ENCODE measurements around the gene ANTXR1. TPM values are rescaled to one million over a fixed set of nuclear protein-coding genes. Genes with fewer than 3 reads are reported as not detected.

The ANTXR1 gene
- total RNA-seq, 2 donors from 2014 or later = 48.3 to 54.5 TPM

DNA sequence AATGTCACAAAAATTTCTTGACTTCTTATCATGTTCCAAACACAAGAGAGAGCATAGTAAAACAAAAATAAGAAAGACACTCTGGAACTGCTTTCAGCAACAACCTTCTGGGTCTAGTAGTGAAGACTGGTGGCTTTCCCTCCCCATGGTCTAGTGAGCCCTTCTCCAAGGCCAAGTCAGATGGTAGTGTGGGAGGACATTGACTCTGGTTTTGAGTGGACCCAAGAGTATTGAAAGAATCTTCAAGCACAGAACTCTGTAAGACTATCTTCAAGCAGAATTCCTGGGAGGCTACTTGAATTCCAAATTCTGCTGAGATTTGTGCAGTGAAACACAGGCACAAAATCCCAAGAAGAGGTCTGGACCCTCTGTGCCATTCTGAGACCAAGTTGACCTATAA is 21.1 kb downstream of the ANTXR1 start:
- H3K27me3 ChIP-seq (ENCODE audit: control insufficient read depth, insufficient read depth, low read length, poor library complexity, severe bottlenecking) = no peaks in the 10 kb centered on the region
- TF ChIP-seq, protein P1, sequence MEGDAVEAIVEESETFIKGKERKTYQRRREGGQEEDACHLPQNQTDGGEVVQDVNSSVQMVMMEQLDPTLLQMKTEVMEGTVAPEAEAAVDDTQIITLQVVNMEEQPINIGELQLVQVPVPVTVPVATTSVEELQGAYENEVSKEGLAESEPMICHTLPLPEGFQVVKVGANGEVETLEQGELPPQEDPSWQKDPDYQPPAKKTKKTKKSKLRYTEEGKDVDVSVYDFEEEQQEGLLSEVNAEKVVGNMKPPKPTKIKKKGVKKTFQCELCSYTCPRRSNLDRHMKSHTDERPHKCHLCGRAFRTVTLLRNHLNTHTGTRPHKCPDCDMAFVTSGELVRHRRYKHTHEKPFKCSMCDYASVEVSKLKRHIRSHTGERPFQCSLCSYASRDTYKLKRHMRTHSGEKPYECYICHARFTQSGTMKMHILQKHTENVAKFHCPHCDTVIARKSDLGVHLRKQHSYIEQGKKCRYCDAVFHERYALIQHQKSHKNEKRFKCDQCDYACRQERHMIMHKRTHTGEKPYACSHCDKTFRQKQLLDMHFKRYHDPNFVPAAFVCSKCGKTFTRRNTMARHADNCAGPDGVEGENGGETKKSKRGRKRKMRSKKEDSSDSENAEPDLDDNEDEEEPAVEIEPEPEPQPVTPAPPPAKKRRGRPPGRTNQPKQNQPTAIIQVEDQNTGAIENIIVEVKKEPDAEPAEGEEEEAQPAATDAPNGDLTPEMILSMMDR (conservative IDR thresholded peaks at IDR 0.05) = no peak
- H3K27me3 Mint-ChIP-seq (ENCODE audit: insufficient read depth) = no peaks in the 10 kb centered on the region
- H3K9me3 Mint-ChIP-seq = no peaks in the 10 kb centered on the region
- no peak overlapping the region for H3K27ac Mint-ChIP-seq
- no peaks in the 10 kb centered on the region for H3K9me3 ChIP-seq (ENCODE audit: control insufficient read depth, low read length)
- no peak overlapping the region for H3K27ac ChIP-seq (ENCODE audit: low read depth, low read length)
- no peak overlapping the region for H3K4me3 ChIP-seq (ENCODE audit: low read length)
- H3K4me1 Mint-ChIP-seq = peaks cover 21% of the 10 kb centered on the region
- no peaks in the 10 kb centered on the region for H3K36me3 ChIP-seq (ENCODE audit: control insufficient read depth, insufficient read depth, low read length)
- no peak for DNase-seq
- H3K36me3 Mint-ChIP-seq (ENCODE audit: low read depth) = no peaks in the 10 kb centered on the region
- H3K9ac ChIP-seq (ENCODE audit: extremely low read depth, low read length, poor library complexity, severe bottlenecking) = no peak overlapping the region
- H3K4me3 Mint-ChIP-seq = no peak overlapping the region
- H3K4me1 ChIP-seq (ENCODE audit: control insufficient read depth, insufficient read depth, low read length) = peaks cover 2% of the 10 kb centered on the region

DNA sequence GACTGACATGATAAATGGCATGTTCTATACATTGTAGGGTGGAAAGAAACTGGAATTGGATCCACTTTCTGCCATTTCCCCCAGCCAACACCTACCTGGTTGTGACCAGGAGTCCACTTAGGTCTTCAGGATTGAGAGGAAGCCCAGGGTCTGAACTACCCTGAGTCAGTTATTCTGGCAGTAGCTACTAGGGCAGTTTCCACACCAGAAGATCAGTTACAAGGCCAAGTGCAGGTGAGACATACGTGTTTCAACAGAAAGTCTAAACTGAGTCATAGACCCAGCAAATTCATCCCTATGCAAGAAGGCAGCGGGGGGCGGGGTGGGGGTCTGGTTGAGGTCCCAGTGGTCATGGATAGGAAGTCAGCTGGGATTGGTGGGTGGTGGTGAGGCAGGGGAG is 21.9 kb downstream of the ANTXR1 start:
- no peak overlapping the region for H3K4me3 Mint-ChIP-seq
- TF ChIP-seq, protein P1 (conservative IDR thresholded peaks at IDR 0.05) = no peak
- no peaks in the 10 kb centered on the region for H3K27me3 Mint-ChIP-seq (ENCODE audit: insufficient read depth)
- Histone ChIP-seq H3K27me3 (ENCODE audit: control insufficient read depth, insufficient read depth, low read length, poor library complexity, severe bottlenecking) (no peaks in the 10 kb centered on the region), H3K9me3 (ENCODE audit: control insufficient read depth, low read length) (no peaks in the 10 kb centered on the region), H3K36me3 (ENCODE audit: control insufficient read depth, insufficient read depth, low read length) (no peaks in the 10 kb centered on the region), H3K9ac (ENCODE audit: extremely low read depth, low read length, poor library complexity, severe bottlenecking) (no peak overlapping the region), H3K4me3 (ENCODE audit: low read length) (no peak overlapping the region), H3K4me1 (ENCODE audit: control insufficient read depth, insufficient read depth, low read length) (peaks cover 2% of the 10 kb centered on the region), H3K27ac (ENCODE audit: low read depth, low read length) (no peak overlapping the region)
- H3K27ac Mint-ChIP-seq = no peak overlapping the region
- no peaks in the 10 kb centered on the region for H3K9me3 Mint-ChIP-seq
- H3K36me3 Mint-ChIP-seq (ENCODE audit: low read depth) = no peaks in the 10 kb centered on the region
- DNase-seq = no peak
- WGBS, 2 experiments (ENCODE audit: insufficient coverage in 1 of 2, insufficient read length in 1 of 2) = 89 to 100% methylated on average over 3 of the region's 3 CpGs
- peaks cover 21% of the 10 kb centered on the region for H3K4me1 Mint-ChIP-seq

DNA sequence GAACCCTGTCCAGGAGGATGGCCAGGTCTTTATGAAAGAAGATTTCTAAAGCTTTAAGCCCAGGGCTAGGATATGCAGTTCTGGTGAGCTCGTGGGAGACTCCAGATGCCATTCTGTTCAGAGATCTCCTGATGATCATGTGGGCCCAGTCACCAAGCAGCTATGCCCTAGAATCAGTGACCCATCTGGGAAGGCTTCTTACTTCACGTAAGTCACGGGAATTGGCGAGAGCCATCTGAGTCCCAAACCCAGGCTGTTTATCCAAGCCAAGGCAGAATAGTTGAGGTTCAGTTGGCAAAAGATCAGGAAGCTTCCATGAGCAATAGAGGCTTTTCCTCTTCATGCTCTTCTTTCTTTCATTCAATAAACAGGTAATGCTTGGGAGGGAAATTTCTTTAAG is 23.9 kb downstream of the ANTXR1 start:
- no peaks in the 10 kb centered on the region for H3K9me3 Mint-ChIP-seq
- no peak overlapping the region for H3K4me3 Mint-ChIP-seq
- no peak overlapping the region for H3K27ac Mint-ChIP-seq
- no peak for DNase-seq
- H3K36me3 Mint-ChIP-seq (ENCODE audit: low read depth) = peaks cover 18% of the 10 kb centered on the region
- Histone ChIP-seq H3K27me3 (ENCODE audit: control insufficient read depth, insufficient read depth, low read length, poor library complexity, severe bottlenecking) (no peaks in the 10 kb centered on the region), H3K4me3 (ENCODE audit: low read length) (no peak overlapping the region), H3K27ac (ENCODE audit: low read depth, low read length) (no peak overlapping the region), H3K36me3 (ENCODE audit: control insufficient read depth, insufficient read depth, low read length) (no peaks in the 10 kb centered on the region), H3K9ac (ENCODE audit: extremely low read depth, low read length, poor library complexity, severe bottlenecking) (no peak overlapping the region), H3K4me1 (ENCODE audit: control insufficient read depth, insufficient read depth, low read length) (peaks cover 2% of the 10 kb centered on the region), H3K9me3 (ENCODE audit: control insufficient read depth, low read length) (no peaks in the 10 kb centered on the region)
- TF ChIP-seq, protein P1 (conservative IDR thresholded peaks at IDR 0.05) = no peak
- 89 to 100% methylated on average over 4 of the region's 4 CpGs for WGBS, 2 experiments (ENCODE audit: insufficient coverage in 1 of 2, insufficient read length in 1 of 2)
- peaks cover 21% of the 10 kb centered on the region for H3K4me1 Mint-ChIP-seq
- no peaks in the 10 kb centered on the region for H3K27me3 Mint-ChIP-seq (ENCODE audit: insufficient read depth)
